ENCODE measurements around the gene TXN. TPM values are rescaled to one million over a fixed set of nuclear protein-coding genes. Genes with fewer than 3 reads are reported as not detected.
A peak's percentile ranks its signal among the peaks of the same experiment; 100 is the strongest.
"Not testable (repeated sequence)": the region's sequence is repeated elsewhere in the genome, so short reads cannot be mapped to it uniquely, and the experiment has no call there.

Gene TXN
- total RNA-seq, 1 donor from 2014 or later: 104 TPM

DNA sequence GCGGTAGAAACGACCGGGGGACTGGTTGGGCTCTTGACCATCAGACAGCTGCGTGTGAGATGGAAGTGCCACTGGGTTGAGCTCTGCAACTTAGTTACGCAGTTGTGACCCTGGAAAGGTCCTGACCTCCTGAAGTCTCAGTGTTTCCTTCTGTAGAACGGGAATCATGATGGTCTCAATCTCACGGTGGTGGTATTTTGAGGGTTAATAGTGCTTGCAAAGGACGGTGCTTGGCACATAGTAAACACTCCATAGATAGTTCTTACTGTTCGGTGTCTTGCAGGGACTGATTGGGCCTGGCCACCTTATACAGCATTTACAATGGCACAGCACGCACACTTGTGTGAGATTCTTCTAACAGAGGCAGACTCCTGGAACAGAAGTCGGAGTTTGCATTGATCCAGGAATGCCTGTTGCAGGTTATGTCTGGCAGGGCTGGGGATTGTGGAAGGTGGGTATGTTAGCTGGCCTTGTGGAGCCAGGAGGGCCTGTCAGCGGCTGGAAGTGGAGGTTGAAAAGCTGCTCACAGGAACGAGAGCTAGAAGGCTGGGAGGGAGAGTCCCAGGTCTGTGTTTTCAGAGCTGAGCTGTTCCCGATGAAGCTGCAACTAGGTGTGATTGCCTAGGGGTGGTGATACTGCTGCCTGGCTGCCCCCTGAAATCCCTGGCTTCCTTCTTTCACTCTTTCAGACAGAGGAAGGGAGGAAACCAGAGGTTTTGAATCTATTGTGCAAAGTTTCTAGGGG is 962 bp upstream of the TXN start:
- peak; percentile 35 for DNase-seq (ENCODE audit: low read depth)

DNA sequence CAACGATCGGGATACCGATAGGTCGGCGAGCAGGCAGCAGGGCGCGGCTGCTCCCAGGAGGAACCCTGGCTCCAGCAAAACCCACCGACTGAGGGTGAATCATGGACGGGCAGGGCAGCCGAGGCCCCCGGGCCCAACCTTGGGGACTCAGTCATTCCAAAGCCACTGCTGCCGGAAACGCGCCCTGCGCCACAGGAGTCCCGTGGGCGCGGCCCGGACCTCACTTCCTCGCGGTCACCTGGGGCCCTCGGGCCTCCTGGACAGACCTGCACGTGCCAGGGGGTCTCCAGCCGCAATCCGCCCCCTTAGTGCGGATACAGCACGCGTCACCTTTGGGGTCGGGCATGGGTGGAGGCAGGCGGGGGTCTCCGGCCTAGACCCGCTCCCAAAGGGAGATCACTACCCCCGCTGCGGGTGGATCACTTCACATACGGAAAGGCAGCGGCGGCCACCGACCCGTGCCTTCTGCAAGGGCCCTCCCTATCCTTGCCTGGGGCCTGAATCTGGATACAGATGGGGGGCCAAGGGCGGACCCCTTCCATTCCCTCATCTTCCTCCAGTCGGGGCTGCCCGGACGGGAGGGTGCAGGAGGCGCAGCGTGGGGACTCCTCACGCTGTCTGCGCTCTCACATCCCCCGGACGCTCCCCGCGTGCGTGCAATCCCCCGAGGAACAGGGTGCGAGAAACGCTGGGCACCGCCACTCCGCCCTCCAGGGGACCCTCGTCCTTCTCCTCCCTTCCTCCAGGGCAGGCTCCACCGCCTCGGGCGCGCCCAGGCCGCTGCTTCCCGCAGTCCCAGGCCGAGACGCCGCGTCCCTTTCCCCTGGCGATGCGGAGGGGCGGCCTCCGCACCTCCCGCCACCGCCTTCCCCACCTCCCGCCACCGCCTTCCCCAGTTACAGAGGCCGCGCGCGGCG is 586 bp downstream of the TXN start:
- DNase-seq (ENCODE audit: low read depth): peak; percentile 66

DNA sequence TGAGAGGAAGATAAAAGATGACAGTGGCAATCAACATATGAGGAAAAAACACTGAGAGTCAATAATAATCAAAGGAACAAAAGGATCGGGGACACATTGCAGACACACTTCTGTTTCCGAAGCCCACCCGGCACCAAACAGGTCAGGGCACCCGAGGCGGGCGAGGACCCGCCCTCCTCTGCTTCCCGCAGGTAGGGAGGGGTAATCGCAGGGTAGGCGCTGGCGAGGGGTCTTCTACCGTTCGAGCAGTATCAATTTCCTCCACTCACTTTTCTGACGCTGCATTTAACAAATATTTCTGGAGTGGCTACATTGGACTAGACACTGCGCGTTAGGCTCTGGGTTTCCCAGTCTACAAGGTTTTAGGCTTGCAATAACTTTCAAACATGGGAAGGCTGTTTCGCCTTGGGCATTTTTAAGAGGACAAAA is 1.3 kb downstream of the TXN start:
- DNase-seq (ENCODE audit: low read depth): no peak

- DNase-seq (ENCODE audit: low read depth): no peak
Measured at GRCh38 chr9:110254500-110254899, 1.8 kb downstream of the TXN start.

GRCh38 chr9:110252509-110253139 is 3.7 kb downstream of the TXN start:
- peak; percentile 54 for DNase-seq (ENCODE audit: low read depth)

DNA sequence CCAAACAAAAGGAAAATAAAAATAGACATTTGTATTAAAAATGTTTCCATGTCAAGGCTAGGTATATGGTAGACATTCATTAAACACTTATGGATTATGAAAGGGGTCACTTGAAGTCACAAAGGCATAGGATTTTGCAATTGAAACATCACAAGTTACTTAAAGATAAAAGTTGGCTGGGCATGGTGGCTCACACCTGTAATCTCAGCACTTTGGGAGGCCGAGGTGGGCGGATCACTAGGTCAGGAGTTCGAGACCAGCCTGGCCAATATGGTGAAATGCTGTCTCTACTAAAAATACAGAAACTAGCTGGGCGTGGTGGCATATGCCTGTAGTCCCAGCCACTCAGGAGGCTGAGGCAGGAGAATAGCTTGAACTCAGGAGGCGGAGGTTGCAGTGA is 4.5 kb downstream of the TXN start:
- DNase-seq (ENCODE audit: low read depth): not testable (repeated sequence)

DNA sequence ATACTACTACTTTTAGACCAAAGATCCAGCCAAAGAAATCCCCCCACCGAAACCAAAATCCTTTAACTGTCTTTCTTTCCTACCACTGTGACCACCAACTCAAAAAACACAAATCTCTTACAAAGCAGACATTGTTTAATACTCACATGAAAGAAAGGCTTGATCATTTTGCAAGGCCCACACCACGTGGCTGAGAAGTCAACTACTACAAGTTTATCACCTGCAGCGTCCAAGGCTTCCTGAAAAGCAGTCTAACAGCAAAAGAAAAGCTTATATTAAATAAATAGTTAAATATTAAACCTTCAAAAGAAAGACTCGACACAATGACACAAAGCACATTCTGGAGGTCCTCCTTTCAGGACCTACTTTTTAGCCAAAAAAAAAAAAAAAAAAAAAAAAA is 5.1 kb downstream of the TXN start:
- DNase-seq (ENCODE audit: low read depth): peak; percentile 25

DNA sequence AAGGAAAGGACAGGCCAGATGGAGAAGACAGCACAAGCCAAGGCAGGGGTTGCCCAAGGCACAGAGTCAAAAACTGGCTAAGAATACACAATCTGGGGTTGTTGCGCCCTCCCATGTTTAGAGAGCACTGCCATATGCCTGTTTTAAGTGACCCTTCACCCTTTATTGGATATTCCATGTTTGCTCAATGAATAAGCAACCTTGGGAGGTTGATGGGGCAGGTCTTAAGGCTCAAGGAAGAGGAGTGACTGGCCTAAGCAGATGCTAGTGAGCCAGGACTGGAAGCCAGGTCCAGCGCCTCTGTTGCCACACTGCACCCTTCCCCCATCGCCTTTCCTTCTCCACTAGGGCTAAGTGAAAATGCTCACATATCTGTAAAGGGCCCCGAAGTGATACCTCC is 6.7 kb downstream of the TXN start:
- no peak for DNase-seq (ENCODE audit: low read depth)

GRCh38 chr9:110248361-110248760 is 7.9 kb downstream of the TXN start:
- peak; percentile 54 for DNase-seq (ENCODE audit: low read depth)

DNA sequence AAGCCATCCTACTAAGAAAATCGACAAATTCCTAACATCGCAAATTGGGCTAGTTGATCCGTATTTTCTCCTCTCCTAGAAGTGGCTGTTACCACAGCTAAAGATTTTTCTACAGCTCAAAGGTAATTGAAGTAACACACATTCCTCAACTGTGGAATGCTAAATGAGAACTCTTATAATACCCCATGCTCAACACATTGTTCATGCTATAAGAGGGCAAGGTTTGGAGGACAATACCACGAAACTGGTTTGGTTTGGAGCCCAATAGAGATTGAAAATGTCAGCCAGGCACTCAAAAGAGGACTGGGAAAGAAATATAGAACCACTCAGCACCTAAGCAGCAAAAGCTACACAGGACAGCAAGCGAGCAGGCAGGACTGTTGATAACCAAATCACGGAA is 10.1 kb downstream of the TXN start:
- no peak for DNase-seq (ENCODE audit: low read depth)

- DNase-seq (ENCODE audit: low read depth): no peak
Measured at GRCh38 chr9:110244616-110245015, 11.7 kb downstream of the TXN start.

GRCh38 chr9:110241858-110242321 is 14.4 kb downstream of the TXN start:
- no peak for DNase-seq (ENCODE audit: low read depth)

DNA sequence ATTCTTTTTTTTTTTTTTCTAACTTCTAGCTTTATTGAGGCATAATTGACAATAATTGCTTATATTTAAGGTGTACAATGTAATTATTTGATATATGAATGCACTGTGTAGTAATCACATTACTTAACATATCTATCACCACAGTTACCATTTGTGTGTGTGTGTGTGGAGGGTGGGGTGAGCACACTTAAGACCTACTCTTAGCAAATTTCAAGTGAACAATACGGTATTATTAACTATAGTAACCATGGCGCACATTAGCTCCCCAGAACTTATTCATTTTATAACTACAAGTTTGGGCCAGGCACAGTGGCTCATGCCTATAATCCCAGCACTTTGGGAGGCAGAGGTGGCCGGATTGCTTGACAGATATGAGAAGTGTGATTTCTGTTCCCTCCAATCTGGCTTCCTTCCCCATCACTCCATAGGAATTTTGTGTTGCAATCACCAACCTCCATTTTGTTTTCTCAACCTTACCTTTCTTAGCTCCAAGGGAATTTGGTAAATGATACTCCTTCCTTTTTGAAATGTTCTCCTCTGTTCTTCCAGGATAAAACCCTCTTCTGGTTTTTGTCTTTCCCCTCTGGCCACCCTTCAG is 14.9 kb downstream of the TXN start:
- no peak for DNase-seq (ENCODE audit: low read depth)

DNA sequence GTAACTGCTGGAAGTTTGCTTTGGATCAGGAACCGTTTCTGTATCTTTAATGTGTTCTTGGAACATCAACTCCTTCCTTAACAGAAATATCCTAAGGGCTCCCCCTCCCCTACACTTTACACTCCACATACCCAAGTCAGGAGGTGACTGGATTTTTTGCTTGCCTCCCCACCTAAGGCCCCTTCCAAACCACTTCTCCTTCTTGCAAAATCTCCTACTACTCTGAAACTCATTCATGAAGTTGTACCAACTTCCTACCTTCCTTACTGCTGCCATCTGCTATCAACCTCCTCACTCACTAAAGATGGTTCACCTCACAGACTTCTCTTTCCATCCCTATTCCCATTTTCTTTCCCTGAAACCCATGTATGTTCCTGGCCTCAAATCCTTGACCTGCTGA is 16.1 kb downstream of the TXN start:
- no peak for DNase-seq (ENCODE audit: low read depth)

- no peak for DNase-seq (ENCODE audit: low read depth)
Measured at GRCh38 chr9:110228321-110228720, 28.0 kb downstream of the TXN start.

DNA sequence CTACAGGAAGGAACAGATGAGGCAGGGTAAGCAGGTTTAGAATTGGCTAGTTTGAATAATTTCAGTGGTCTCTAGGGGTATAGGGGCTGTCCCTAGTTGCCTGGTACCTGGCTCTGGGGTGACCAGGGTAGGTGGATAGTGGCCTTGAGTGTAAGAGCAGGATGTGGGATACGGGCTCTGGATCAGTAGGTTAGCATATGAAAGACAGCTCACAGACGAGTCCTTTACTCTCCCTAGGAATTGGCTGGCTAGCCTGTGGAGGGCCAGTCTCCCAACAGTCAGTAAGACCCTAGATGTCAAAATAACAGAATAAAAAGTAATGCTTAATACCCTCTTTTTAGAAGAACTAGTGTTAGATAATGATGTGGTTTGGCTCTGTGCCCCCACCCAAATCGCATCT is 31.7 kb downstream of the TXN start:
- DNase-seq (ENCODE audit: low read depth): no peak

DNA sequence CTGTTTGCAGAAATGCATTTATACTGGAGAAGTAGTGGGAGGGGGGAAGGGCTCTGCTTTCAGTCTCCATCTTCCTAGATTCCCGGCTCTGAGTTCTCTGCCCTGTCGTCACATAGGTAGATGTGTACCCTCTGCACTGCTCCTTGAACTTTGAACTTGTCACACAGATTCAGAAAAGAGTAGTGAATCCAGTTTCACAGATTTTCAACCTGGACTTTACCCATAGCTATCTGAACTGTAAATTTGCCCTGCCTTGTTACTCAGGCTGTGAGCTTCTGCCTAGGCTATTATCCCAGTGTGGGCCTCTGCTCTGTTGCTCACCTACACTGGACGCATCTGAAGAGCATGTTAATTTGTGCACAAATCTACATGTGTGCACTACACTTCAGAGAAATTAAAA is 35.5 kb downstream of the TXN start:
- no peak for DNase-seq (ENCODE audit: low read depth)

GRCh38 chr9:110217656-110218099 is 38.6 kb downstream of the TXN start:
- peak; percentile 64 for DNase-seq (ENCODE audit: low read depth)

- DNase-seq (ENCODE audit: low read depth): no peak
Measured at GRCh38 chr9:110214586-110215355, 41.5 kb downstream of the TXN start.

DNA sequence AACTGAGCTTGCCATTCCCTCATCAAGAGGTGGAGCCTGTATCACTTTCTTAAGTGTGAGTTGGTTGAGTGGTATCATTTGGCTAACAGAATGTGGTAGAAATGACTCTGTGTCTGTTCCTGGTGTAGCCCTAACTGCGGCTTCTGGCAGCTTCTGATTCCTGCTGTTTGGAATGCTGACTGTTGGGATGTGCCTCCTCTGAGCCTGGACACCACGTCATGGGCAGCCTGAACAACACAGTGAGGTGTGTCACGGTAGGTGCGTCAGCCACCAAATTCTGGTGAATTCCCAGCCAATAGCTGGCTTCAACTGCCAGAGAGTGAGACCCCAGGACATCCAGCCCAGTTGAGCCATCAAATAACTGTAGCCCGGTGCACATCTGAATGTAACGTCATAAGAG is 42.2 kb downstream of the TXN start:
- no peak for DNase-seq (ENCODE audit: low read depth)

DNA sequence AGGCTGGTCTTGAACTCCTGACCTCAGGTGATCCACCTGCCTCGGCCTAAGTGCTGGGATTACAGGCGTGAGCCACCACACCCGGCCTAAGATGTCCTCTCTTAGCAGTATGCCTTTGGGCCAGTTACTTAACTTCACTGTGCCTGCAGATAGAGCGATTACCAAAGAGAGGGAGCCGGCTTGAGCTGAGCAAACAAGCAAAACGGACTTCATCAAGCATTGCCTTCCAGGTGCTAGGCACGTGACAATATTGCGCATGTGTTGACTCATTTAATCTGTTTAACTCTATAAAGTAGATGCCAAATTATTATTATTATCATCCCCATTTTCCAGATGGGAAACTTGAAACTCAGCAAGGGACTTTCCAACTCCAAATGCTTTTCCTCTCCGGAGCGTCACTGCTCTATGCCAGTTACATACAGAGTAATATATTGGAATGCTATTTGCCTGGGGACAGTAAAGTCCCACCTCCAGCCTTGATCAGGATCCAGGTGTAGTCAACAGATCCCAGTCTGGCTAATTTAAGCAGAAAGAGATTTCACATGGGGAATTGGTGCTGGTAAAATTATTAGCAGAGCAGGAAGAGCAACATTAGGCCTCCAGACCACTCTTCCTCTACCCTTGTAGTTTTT is 42.8 kb downstream of the TXN start:
- DNase-seq (ENCODE audit: low read depth): no peak

Data from renal cortical epithelial cell (primary cell).